HG02571 (cell line): Measurements from ENCODE around the gene XYLB.

Experiments used
- ATAC-seq: cut with Tn5 transposase; IDR thresholded peaks from one replicate; pipeline ENCODE4 v1.9.1; 2021; ENCODE audit warnings: mild to moderate bottlenecking, moderate library complexity; ENCODE audit not compliant: unreplicated experiment

The XYLB gene

DNA sequence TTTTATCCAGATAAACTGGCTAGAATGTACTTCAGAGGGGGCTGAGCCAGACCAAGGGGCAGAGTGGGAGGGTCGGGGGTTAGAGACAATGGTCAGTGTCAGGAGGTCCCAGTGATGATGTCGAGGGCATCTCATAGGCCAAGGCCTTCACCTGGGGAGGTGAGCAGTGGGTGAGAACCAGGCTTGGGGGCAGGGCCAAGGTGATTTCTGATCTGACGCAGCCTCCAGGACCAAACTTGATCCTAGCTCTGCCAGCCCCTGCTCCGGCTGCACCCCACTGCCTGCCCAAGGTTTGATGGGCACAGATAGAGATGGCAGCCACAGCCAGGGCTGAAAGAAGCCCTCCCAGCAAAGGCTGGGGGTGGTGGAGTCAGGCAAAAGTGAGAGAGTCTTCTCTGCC lies 14.9 kb downstream of the XYLB start:
- no peak for ATAC-seq

DNA sequence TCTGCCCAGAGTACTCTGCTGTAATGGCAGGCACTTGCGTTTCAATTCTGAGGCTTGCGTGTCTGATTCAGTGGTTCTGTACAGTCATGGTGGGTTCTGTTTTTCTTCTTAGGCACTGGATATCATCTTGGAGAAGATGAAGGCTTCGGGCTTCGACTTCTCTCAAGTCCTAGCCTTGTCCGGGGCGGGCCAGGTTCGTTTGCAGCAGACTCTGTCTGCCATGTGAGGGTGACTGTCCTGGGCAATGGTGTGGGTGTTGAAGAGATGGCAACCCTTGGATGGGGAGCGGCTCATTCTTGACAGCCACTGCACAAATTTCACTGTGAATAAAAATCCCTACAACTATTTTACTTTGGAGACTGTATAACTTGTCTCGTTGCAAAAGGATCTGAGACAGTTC lies 16.2 kb downstream of the XYLB start:
- no peak for ATAC-seq

- ATAC-seq = no peak
Observed at GRCh38 chr3:38364721-38365400, 18.3 kb downstream of the XYLB start.

DNA sequence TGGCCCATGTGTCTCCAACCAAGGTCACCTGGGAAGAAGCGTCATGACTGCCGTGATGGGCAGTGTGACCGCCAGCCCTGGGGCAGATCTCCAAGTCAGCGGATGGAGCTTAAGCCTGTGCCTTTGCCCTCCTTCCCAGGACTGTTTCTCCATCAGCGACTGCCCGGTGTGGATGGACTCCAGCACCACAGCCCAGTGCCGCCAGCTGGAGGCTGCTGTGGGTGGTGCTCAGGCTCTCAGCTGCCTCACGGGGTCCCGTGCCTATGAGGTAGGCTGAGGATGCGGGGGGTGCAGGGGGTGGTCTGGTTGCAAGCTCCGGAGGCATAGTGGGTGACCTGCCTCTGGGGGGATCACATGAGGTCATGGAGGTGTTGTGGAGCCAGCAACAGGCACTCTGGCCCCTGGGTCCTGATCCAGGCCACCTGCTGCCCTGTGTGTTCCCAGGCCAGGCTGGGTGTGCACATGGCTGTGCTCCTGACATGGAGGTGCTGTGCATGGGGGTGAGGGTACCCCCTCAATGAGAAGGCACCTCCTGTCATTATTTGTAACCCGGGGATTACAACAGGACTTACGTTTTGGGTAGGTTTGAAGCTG lies 19.0 kb downstream of the XYLB start:
- ATAC-seq = no peak

GRCh38 chr3:38366082-38366481 lies 19.5 kb downstream of the XYLB start:
- ATAC-seq = no peak

GRCh38 chr3:38367779-38368178 lies 21.2 kb downstream of the XYLB start:
- no peak for ATAC-seq

DNA sequence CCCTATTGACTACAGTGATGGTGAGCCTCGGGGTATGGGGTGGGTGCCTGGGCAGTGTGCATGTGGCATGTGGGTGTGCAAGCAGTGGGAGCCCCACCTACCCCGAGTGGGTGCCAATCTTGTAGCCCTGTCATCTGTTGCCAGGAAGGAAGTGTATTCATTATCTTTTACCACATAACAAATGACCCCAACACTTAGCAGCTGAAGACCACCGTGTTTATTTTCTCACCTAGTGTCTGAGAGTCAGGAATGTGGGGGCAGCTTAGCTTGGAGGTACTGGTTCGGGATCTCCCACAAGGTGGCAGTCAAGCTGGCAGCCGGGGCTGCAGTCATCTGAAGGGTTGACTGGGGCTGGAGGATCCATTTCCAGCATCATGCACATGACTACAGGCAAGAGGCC lies 21.7 kb downstream of the XYLB start:
- no peak for ATAC-seq

DNA sequence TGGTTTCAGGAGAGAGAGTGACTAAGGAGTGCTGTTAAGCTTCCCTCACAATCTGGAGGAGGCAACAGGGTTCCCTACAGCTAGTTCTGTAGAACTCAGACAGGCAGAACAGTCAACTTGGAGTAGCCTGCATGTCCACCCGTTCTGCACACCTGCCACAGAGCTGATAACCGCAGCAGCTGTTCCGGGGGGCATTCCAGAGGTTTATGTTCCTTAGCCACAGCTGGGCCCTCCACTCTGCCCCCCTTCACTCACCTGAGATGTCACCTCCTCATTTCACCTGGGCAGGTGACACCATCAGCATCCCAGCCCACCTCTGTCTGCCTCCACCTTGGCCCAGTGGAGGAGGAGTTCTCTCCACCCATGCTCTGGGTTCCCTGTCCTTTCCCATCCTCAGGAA lies 22.6 kb downstream of the XYLB start:
- no peak for ATAC-seq

DNA sequence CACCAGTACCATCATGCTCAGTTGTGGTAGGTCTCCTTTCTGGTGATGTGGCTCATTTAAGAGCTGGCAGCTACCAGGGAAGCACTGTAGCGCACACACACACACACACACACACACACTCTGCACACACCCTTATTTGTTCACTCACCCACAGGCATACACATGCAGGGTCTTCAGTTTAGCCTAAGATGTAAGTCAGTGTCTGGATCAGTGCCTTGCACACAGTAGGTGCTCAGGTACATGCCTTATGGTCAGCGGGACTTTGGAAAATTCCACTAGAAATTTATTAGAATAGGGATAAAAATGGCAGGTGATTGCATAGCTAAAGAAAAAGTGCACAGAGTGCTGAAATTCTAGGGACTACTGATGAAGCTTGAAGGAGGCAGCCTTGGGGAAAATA lies 23.6 kb downstream of the XYLB start:
- no peak for ATAC-seq

DNA sequence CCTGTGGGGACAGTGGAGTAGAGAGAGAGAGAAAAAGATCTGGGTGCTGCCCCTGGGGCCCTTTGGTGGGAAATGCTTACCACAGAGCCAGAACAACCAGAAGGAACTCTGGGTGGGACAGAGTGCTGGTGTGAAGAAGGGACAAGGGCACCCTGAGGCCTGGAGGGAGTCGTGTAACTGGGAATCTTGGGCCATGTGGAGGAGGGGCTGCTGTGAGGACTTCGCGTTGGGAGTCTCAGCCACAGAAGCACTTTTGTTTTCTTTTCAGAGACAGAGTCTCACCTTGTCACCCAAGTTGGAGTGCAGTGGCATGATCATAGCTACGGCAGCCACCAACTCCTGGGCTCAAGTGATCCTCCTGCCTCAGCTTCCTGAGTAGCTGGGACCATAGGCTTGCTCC lies 24.3 kb downstream of the XYLB start:
- ATAC-seq = no peak

DNA sequence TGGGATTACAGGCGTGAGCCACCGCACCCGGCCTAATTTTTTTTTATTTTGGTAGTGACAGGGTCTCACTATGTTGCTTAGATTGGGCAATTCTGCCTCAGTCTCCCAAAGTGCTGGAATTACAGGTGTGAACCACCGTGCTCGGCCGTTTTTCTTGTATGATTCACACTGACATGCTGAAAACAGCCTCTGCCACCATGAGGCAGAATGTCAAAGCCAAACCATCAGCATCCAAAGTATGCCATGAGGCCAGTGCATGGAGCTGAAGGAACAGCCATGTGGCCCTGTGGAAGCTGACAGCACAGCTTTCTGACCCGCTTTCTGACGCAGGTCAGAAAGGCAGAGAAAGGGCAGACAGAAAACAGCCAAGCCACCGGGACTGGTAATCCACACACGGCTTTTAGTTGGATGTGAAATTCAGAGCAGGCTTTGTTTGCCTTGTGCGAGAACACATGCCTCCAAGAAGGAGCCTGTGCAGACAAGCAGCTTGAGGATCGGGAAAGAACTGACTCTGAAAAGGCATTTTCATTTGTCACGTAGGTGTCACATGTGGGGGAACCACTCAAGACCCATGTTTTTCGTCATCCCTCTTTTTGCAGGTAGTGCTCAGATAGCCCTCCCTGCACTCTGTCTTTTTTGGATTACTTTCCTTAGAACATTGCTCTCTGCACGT lies 25.1 kb downstream of the XYLB start:
- ATAC-seq = no peak

GRCh38 chr3:38372214-38372601 lies 25.6 kb downstream of the XYLB start:
- ATAC-seq = no peak

GRCh38 chr3:38374221-38374620 lies 27.6 kb downstream of the XYLB start:
- ATAC-seq = no peak

DNA sequence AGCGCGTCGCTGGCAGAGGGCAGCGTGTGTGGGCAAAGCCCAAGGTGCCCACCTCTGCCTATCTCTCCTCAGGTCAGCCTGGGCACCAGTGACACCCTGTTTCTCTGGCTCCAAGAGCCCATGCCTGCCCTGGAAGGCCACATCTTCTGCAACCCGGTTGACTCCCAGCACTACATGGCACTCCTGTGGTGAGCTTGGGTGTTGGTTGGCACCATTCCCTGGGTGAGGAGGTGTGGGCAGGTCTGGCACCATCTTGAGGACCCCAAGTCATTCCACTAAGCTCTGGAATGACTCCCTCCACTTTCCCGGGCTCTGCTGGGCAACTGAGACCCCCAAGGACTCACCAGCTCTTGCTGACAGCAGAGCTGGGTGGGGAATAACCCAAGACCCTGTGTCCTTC lies 28.5 kb downstream of the XYLB start:
- ATAC-seq = no peak

DNA sequence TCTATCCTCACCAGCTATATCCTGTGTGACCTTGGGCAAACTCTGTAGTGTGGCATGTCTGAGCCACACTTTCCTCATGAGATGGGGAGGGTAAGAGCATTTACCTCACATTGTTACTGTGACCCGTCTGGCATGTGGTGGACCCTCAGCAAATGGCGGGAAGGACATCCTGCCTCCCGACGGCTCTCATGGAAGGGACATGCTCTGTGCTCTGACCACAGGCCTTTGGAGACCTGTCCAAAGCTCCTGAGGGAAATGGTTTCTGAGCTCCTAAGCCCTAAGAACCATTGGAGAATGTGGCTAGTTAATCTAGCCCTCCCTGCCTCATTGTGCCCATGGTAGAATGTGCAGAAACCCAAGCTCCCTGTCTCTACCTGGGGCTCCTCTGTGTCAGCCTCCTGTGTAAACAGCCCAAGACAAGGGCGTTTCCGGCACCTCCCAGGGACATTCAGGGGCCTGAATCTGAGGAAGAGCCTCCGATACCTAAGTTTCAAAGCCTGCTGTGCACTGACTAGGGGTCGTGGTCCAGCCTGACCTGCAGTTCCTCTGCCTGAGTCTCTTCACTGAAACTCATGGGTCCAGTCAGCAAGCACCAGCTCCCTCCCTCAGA lies 29.0 kb downstream of the XYLB start:
- ATAC-seq = no peak

GRCh38 chr3:38376098-38376816 lies 29.7 kb downstream of the XYLB start:
- ATAC-seq = no peak

GRCh38 chr3:38379201-38379770 lies 32.7 kb downstream of the XYLB start:
- ATAC-seq = no peak

GRCh38 chr3:38382506-38383080 lies 36.0 kb downstream of the XYLB start:
- no peak for ATAC-seq

DNA sequence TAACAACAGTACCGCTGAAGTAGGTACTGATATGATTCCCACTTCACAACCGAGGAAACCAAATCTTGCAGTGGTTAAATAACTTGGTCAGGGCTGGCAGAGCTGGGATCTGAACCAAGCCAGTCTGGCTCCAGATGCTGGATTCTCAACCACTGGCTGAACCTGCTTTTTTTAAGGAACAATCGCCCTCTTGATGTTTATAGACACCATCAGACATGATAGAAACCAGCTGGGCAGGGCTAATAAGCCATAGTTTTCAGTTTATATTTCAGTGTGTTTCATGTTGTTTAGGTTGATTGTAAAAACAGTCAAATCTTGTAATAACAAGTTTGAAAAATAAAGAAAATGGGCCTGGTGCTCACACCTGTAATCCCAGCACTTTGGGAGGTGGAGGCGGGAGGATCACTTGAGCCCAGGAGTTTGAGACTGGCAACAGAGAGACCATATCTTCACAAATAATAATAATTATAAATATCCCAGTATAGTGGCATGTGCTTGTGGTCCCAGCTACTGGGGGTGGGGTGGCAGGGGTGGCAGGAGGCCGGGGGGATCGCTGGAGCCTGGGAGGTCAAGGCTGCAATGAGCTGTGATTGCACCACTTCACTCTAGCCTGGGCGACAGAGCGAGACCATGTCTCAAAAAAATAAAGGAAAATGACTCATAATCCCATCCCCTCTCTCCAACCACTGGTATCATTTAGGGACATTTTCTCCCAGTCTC lies 36.7 kb downstream of the XYLB start:
- no peak for ATAC-seq
